Measurements from ENCODE around the gene ADGB.
"Not testable (repeated sequence)": the region's sequence is repeated elsewhere in the genome, so short reads cannot be mapped to it uniquely, and the experiment has no call there.

ADGB gene

DNA sequence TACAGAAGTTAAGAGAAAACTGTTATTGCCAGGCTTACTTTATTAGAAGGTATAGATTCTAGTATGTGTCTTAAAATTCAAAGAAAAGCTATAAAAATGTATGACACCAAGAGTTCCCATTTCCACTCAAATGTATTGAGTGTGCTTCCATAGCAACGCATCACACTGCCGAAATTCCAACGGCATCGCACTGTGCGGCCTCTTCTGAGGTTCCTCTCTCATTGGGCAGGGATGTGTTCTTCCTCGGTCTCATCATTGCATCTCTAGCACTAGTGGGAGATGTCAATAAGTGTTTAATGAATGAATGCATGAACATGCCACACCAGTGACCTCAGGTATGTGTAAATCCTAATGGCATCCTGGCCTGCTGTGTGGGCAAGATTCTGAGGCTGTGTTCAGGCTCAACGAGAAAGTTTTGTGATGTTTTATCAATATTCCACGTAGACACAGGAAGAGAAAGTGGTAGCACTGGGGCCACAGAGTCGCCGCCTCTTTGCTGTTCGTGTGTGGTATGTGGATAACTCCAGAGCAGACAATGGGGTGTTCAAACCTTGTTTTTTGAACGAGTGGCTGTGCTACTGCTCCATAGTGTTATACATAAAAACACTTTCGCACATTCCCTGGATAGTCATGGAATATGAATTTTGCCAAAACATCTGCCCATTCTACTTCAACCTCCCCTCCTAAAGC is 171.6 kb downstream of the ADGB start:
- no peak for DNase-seq

DNA sequence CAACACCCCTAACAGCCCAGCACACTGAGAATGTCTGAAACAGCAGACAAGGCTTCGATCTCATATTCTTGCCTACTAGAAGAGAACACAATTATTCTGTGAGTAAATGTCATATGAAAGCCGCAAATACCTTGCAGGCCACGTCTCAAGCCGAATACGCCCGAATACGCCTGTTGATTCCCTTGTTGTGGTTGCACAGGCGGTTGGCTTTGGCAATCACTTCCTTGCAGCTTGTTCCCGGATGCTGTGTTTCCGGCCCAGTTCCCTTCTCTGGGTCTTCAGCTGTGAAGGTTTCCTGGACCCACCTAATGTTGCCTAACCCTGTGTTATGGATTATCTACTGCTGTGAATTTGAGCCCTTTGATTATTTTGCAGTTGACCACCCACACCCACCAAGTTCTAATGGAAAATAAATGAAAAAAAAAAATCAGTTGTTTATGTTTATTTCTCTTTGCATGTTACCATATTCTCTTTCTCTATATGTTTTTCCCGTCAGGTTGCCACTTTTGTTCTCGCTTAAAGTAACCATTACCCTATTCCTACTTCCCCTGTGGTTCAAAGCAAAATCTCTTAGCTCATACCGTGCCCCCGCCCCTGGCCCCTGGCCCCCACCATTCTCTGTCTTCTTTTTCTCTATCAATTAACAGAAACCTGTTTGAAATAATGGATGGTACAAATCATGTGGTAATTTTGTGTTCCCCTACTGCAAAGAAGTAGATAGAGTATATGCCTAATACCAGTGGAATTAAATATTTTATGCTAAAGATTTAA is 172.4 kb downstream of the ADGB start:
- DNase-seq = no peak

DNA sequence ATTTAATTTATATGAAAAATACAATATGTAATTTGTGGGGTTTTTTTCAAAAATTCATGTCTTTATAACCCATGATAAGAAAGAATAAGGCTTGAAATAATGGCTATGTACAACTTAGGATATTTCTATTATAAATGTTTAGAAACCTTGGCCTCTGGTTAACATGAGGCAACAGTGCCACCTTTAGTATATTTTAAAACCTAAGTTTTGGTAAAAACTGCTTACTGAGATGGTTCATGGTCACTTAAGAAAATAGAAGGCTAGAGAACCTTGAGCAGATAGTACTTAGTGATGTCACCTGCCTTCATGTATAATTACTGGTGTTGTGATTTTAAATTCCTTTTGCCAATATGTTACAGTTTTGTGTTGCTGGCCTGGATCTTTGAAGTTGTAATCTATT is 176.4 kb downstream of the ADGB start:
- no peak for DNase-seq

DNA sequence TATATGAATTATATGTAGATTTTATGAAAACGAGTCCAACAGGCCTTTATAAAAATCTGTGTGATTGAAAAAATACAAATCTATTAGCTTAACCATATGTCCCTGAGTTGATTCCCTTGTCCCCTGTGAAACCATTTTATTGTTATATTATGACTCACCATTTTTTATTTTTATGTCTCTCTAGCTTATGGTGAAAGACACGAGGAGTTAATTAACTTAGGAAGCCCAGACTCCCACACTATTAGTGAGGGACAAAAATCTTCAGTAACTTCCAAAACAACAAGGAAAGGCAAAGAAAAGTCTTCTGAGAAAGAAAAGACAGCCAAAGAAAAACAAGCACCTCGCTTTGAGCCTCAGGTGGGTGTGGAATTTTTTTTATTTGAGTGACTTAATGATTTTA is 183.1 kb downstream of the ADGB start:
- DNase-seq = no peak

DNA sequence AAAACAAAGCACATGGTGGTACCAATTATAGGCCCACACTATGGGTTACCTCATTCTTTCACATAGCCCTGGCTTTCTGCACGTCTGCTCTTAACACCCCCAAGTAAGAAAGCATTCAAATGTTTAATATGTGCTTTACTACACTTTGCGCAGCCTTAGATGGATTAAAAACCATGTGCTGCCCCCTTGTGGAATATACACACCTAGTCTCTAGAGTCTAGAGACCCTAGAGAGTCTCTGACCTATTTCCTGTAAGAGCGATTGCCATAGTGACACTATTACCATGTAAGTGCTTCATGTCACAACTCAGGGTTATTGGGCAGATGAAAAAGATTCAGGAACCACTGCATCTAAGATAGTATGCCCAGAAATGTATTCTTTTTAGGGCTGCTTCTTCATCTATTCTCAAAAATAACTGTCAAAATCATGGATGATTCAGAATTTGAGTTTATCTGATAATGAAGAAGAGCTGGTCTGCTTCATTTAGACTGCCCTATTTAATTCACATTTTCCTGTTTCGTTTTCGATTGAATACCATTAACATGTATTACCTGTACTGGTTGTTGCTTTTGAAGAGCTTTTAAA is 186.3 kb downstream of the ADGB start:
- no peak for DNase-seq

DNA sequence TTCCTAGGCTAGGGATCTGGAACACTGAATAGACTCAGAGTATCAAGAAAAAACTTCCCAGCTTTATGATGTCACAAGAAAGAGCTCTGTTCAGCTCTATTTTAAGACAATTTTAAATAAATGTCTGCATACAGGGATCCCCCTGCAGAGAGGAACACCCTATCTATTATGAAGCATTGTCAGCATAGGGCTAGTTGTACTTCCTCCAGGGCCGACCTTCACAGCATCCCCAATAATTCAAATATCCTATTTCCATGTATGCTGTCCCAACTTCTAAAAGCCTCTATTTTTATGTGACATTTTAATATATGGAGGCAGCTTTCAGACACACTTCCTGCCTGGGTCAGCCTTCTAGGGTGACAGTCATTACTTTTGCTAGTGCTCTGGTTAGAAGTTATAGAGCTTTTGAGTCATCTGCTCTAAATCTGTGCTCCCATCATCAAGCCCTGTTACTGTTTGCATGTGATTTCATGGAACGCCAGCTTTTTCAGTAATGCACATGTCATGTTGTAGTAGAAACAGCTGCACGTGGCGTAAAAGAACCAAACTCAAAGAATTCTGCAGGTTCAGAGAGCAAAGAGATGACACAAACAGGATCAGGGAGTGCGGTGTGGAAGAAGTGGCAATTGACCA is 189.2 kb downstream of the ADGB start:
- DNase-seq = no peak

DNA sequence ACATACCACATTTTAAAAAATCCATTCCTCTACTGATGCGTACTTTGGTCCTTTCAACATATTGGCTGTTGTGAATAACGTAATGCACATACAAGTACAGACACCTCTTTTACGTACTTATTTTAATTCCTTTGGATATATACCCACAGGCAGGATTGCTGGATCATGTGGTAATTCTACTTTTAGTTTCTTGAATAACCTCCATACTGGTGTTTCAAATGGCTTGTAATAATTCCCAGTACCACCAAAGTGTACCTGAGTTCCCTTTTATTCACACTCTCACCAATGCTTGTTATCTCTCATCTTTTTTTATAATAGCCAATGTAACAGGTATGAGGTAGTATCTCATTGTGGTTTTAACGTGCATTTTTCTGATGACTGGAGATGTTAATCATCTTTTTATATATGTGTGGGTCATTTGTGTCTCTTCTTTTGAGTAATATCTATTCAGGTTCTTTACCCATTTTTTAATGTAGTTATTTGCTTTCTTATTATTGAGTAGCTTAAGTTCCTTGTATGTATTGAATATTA is 191.9 kb downstream of the ADGB start:
- no peak for DNase-seq

DNA sequence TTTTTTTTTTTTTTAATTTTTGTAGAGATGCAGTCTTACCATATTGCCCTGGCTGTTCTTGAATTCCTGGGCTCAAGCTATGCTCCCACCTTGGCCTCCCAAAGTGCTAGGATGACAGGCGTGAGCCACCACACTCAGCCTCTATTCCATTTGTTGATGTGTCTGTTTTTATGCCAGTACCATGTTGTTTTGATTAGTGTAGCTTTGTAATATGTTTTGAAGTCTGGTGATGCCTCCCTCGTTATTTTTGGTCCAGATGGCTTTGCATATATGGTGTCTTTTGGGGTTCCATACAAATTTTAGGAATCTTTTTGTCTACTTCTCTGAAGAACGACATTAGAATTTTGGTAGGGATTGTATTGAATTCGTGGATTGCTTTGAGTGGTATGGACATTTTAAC is 193.2 kb downstream of the ADGB start:
- no peak for DNase-seq

DNA sequence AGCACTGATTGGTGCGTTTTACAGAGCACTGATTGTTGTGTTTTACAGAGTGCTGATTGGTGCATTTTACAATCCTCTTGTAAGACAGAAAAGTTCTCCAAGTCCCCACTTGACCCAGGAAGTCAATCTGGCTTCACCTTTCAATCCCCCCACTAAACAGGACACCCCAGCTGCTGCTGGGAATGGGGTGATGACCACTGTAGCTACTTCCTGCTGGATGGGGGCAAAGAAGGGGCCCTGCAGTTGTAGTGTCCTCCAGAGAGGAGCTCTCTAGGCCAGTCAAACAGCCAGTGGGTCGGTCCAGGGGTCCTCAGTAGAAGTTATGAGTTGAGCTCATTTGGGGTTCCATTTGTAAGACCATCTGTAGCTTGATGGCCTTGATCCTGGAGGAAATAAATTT is 194.4 kb downstream of the ADGB start:
- DNase-seq = not testable (repeated sequence)

DNA sequence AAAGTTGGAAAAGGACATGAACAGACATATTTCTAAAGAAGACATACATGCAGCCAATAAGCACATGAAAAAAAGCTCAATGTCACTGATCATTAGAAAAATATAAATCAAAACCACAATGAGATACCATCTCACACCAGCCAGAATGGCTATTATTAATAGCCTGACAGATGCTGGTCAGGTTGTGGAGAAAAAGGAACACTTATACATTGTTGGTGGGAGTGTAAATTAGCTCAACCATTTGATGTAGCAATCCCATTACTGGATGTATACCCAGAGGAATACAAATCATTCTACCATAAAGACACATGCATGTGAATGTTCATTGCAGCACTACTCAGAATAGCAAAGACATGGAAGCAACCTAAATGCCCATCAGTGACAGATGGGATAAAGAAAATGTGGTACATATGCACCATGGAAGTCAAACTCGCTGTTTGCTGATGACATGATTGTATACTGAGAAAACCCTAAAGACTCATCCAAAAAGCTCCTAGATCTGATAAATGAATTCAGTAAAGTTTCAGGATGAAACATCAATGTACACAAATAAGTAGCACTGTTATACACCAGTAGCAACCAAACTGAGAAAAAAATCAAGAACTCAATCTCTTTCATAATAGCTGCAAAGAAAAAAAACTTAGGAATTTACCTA is 196.8 kb downstream of the ADGB start:
- DNase-seq = no peak

DNA sequence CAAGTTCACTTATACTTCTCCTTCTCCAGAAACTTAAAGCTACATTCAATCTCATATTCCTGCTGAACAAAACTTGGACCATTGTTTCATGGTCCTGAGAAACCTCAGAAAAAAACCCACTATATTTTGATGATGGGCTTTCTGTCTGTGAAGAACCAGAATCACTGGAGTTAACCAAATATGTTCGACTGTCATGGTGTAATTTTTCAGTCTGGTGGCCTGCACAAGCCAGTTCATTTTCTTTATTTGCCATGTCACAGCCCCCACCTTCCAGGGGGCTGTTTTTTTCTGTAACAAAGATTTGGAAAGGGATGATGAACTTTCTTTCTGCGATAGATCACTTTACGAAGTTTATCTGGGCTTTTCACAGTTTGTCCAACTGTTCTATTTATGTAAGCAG is 204.4 kb downstream of the ADGB start:
- not testable (repeated sequence) for DNase-seq

DNA sequence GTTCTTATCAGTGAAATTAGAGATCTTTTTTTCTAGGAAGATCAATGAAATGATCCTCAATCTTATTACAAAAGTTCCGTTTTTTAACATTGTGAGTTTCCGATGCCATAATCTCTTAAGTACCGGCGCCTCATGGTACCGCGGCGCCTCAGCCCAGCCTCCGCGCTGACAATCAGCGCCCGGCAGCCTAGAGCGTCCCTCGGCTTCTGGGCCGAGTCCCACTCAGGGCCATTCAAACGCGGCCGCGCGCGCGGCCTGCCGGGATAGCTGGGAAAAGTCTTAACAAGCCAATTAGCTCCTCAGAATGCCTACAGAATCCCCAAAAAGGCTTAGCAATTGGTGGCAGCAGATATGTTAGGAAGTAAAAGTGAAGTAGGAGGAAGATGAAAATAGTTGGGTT is 204.8 kb downstream of the ADGB start:
- no peak for DNase-seq

DNA sequence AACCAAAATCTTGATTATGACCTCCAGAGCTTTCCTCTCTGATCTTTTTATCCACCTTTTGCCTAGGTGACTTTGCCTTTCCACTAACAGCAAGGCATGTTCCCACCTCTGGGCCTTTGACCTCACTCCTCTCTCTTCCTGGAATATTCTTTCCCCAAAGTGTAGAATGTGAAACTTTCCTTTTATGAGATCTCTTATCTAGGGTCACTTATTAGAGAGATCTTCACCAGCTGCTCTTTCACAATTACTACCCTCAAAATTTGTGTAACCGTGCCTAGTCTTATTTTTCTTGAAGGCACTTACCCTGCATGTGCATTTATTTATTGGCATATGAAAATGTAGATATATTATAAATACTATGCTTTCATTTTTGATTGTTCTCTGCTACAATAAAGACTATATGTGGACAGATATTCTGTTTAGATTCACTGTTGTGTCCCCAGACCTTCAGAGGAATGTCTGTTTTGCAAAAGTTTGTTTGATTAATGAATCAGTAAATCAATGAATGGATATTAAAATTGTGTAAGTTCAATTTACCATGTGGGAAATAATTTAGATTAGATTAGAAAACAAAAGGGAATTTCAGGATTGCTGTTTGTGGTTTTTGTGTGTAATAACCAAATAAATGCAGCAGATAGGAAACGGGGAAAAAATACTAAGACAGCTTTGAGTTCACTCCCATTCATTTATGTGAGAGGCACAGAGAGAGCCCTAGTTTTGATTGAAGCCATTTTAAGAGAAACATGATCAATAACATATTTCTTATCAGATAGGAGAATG is 207.0 kb downstream of the ADGB start:
- no peak for DNase-seq

DNA sequence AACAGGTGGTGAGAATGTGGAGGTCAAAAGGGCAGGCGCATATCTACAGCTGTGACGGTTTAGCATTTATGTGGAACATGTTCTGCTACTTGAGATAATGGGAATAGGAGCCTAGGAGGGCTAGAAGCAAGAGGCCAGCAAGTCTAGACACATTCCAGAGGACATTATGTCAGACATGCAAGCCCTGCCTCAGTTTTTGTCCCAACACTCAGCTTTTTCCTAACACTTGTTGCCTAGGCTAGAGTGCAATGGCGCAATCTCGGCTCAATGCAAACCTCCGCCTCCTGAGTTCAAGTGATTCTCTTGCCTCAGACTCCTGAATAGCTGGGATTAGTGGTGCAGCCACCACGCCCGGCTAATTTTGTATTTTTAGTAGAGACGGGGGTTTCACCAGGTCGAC is 210.2 kb downstream of the ADGB start:
- not testable (repeated sequence) for DNase-seq

DNA sequence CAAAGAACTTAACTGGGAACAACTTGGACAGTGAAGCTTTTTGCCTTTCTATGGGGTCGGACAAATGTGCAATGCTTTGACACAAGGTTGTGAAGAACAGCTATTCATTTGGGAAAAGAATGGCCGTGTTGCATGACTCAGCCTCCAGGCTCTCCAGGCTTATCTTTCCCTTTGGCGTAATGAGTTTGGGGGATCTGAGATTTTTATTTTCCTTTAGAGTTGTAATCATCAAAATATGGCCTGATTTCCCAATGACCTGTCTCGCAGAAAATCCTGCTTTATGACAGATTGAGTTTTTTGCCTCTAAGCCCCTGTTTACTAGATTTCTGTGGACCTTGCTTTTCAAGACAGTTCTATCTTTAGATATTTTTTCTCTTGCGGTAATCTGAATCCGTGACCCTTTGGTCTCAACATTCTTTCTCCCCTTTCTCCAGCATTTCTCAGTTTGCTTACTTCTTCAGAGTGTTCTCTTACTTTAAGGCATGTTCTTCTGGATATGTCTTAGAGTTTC is 214.1 kb downstream of the ADGB start:
- not testable (repeated sequence) for DNase-seq

DNA sequence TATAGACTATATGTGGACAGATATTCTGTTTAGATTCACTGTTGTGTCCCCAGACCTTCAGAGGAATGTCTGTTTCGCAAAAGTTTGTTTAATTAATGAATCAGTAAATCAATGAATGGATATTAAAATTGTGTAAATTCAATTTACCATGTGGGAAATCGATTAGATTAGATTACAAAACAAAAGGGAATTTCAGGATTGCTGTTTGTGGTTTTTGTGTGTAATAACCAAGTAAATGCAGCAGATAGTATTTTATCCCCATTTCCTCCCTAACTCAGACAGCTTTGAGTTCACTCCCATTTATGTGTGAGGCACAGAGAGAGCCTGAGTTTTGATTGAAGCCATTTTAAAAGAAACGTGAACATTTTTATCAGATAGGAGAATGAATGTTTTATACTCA is 214.8 kb downstream of the ADGB start:
- DNase-seq = no peak

DNA sequence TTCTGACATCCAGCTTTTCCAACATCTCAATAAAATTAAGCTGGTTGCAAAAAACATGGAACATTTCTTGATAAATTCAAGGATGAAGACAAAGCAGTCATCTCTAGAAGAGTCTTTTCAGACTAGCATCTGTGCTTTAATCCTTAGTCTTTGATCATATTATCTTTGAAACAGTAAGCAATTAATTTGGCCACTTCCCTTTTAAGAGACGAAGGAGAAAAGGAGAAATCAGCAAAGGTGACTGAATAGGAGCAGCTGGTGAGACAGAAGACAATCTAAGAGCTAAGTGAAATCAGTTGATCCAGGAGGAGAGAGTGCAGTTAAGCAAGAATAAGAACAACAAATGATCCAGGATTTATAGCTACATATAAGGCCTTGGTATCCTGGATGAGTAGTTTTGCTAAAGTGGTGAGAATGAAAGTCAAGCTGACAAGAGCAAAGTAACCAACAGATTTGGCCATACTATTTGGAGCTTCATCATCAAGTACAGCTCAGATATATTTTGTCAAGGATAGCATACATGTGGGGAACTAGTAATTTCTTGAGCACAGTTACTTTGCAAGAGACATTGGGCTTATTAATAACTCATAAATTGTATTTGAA is 215.5 kb downstream of the ADGB start:
- no peak for DNase-seq

DNA sequence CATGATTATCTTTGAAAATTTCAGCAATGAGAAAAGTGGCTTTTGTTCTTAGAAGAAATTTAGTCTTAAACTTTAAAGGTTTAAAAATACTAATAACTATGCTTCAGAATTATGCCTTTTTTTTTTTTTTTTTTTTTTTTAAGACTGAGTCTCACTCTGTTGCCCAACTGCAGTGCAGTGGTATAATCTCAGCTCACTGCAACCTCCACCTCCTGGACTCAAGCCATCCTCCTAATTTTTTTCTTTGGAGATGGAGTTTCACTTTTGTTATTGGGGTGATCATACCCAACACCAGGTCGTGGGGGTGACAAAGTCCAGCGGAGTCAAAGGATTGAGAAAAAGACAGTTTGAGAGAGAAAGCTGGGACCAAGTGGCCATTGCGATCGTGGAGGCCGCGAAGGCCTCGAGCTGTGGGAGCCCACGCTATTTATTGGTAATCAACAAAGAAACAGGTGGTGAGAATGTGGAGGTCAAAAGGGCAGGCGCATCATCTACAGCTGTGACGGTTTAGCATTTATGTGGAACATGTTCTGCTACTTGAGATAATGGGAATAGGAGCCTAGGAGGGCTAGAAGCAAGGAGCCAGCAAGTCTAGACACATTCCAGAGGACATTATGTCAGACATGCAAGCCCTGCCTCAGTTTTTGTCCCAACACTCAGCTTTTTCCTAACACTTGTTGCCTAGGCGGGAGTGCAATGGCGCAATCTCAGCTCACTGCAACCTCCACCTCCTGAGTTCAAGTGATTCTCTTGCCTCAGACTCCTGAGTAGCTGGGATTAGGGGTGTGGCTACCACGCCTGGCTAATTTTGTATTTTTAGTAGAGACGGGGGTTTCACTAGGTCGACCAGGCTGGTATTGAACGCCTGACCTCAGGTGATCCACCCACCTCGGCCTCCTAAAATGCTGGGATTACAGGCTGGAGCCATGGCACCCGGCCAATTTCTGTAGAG is 217.0 kb downstream of the ADGB start:
- not testable (repeated sequence) for DNase-seq

DNA sequence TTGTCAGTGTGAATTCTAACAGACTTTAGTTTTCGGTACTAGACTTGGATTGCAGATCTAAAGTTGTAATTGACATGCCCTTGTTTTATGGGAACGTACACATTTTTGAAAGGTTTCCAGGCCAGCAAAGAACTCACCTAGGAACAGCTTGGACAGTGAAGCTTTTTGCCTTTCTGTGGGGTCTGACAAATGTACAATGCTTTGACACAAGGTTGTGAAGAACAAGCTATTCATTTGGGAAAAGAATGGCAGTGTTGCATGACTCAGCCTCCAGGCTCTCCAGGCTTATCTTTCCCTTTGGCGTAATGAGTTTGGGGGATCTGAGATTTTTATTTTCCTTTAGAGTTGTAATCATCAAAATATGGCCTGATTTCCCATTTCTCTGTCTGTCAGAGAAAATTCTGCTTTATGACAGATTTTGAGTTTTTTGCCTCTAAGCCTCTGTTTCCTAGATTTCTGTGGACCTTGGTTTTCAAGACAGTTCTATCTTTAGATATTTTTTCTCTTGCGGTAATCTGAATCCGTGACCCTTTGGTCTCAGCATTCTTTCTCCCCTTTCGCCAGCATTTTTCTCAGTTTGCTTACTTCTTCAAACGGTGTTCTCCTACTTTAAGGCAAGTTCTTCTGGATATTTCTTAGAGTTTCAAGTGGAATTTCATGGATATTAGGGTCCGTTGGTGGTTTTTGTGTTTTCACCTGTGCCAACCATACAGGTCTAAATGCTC is 221.0 kb downstream of the ADGB start:
- no peak for DNase-seq
